Loucy (cell line): ENCODE measurements around the gene CTDSP2.

Source experiments
- CTCF ChIP-seq: fragments of 200-600 bp; sonication (generic); conservative IDR thresholded peaks from 2 replicates; pipeline ENCODE4 v1.5.1; 2014; ENCODE audit warnings: mild to moderate bottlenecking, antibody characterized with exemption, low read length
- EZH2phosphoT487 ChIP-seq: fragments of 200-600 bp; IDR thresholded peaks from 2 replicates; pipeline ENCODE4 v1.6.1; 2018; ENCODE audit warnings: antibody characterized with exemption, mild to moderate bottlenecking, moderate library complexity, borderline replicate concordance

- TF ChIP-seq CTCF, result no peak
- no peak for TF ChIP-seq EZH2phosphoT487
Measured at GRCh38 chr12:57877876-57878275, 31.3 kb upstream of the CTDSP2 start.
